RCC 7860 (cell line): ENCODE measurements around the gene FAM89B.

ENCODE experiments used
- DNase-seq: peaks from one replicate; pipeline ENCODE4 v3.0.0-alpha.2; 2015; ENCODE audit warnings: low spot score
- FAIRE-seq: peaks from 2 replicates; lab custom pipeline; 2012; peaks lifted over from hg19 to GRCh38; lab: Jason Lieb, UNC

Gene FAM89B

DNA sequence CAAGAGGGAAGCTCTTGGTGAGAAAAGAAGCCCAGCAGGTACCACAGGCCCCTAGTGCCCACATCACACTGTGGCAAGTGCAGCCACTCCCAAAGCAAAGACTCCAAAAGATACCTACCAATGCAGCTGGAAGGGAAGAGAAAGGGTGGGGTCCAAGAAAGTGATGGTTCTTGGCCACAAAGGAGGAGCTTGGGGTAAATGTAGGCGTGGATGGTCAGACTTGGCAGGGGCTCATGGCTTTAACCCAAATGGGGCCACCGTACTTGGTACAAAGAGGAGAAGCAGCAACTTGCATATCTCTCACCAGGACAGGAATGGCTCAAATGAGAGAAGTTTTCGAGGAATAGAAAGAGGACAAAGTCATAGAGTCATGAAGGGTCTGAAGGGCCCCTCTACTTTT is 36.9 kb downstream of the FAM89B start:
- DNase-seq (no peak), FAIRE-seq (no peak)

DNA sequence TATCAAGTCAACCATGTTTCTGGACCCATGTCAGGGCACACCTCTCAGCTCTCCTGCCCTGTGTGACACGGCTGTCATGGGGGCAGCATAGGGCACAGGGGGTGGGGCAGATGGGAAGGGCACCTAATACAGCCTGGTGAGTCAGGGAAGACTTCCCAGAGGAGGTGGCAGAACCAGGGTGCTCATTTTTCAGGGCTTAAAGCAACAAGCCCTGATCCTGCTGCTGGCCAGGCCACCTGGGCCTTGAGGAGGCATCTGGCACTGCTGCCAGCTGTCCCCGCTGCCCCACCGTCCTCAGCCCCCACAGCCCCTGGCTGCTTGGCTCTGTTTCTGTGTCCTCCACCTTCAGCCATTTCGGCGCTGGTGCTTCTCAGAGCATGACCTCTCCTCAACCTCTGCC is 37.3 kb downstream of the FAM89B start:
- FAIRE-seq = no peak
- no peak for DNase-seq

DNA sequence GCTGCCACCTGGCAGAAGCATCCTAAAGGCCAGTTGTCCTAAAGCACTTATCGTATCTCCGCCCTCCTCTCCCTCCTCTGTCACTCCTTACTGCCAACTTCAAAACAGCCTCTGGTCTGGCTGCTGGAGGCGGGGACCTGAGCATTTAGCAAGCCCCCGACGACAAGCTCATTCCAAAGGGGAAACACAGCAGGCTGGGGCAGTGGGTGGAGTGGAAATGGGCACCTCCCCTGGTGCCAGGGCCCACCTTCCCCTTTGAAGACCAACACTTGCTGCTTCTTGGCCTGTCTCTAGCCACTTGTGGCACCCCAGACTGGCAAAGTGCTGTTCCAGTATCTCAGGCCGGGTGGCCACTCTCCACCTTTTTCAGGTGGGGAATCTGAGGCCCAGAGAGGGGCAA is 38.1 kb downstream of the FAM89B start:
- DNase-seq = no peak
- FAIRE-seq = no peak

DNA sequence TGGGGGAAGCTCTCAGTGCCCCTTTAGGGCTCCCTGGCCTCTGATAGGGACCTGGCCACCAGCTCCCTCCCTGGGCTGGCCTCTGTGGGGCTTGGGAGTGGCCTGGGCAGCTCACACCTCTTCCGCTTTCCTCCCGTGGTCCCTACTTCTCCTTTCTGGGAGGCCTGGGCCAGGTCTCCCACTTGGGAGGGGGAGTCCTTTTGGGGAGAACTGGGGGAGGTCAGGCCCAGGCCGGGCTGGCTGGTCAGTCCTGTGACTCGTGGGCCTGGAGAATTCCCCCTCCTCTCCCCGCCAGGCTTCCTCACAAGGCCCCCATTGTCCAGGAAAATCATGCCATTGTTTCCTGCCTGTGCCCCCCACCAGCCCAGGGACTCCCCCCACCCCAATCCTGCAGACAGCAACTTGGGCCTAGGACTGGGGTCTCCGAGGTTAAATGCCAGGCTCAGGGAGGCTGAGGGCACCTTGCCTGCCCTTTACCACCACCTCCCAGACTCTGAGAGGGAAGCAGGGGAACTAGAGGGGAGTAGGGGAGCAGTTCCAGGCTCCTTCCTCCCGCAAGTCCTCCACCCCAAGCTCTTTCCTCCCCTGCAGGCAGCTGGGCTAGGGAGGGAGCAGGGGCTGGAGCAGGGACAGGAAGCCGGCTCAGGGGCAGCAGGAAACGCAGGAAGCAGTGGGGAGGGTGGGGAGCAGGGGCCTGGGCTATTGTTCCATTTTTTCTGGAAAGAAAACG is 38.9 kb downstream of the FAM89B start:
- DNase-seq (no peak), FAIRE-seq (no peak)

DNA sequence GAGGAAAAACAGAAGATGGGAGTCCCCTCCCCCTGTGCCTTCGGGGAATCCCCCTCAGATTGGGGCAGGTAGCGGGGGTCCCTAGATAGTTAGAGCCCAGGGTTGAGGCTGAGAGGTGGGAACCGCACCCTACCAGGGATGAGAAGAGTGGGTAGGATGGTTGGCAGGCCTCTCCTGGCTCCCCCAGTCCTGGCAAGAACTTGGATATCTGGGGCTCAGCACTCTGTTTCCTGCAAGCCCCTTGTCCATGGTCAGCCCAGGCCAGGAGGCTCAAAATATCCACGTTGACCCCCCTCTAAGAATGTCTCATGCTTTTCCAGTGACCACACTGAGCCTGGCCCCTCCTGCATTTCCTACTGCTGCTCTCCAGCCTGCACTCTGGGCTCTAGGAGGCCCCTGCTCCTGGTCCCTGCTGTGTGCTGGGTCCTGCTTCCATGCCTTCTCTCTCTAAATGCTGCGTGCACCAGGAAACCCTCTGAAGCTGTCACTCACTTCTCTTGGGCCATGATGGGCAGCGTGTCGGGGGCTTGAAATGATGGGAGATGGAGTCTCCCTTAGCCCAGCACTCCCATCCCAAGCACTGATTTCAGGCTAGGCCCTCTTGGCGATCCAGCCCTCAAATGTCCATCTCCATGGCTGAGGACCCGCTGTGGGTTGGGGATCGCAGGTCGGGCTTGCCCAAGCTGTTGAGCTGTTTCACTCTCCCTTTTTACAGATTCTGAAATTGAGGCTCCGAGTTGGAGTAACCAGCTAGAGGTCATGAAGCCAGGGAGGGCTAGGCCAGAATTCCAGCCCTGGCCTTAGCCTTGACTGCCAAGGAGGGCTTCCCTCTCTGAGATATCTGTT is 39.6 kb downstream of the FAM89B start:
- FAIRE-seq (no peak), DNase-seq (no peak)

DNA sequence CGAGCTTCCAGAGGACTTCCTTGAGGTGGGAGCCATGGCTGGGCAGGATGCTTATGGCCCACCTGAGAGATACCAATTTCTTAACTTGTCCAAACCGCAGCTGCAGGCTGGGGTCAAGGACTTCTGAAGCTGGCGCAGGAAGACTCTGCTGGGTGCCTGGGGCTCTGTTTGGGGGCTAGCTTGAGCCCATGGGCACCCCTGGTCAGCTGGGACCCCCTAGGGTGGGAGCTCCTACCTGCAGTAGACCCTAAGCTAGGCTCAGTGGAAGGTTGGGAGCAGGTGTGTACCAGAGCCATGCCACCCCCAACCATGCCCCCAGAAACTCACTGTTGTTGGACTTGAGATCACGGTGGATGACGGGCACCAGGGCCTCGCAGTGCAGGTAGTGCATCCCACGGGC is 40.4 kb downstream of the FAM89B start:
- no peak for FAIRE-seq
- DNase-seq = no peak

DNA sequence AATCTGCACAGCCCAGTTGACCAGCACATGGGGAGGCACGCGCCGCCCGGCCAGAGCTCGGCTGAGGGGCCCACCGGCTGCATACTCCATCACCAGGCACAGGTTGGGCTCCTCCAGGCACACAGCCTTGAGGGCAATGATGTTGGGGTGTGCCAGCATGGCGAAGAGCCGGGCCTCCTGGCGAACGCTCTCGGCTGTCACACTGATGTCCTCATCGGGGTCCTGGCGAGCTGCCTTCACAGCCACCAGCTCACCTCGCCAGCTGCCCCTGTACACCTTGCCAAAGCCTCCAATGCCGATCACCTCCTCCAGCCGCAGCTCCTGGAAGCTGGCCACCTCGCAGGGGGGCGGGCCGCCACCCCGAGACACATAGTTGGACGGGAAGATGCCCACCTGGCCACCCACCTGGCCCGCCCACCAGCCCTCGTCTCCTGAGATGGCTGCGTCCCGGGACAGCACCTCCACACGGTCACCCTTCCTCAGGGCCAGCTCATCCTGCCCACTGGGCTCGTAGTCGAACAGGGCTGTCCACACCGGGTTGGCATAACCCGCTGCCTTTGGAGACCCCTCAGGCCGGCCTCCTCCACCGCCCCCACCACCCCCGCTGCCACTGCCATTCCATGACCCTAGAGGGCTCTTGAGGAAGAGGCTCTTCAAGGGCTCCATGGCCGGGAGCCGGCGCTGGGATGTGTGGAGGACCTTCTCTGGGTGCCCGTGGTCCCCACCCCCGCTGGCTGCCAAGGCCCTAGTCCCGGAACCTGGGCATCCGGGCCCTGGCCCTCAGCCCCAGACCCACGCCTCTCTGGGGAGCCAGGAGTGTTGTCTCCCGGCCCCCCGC is 41.0 kb downstream of the FAM89B start:
- DNase-seq = no peak
- FAIRE-seq = no peak

DNA sequence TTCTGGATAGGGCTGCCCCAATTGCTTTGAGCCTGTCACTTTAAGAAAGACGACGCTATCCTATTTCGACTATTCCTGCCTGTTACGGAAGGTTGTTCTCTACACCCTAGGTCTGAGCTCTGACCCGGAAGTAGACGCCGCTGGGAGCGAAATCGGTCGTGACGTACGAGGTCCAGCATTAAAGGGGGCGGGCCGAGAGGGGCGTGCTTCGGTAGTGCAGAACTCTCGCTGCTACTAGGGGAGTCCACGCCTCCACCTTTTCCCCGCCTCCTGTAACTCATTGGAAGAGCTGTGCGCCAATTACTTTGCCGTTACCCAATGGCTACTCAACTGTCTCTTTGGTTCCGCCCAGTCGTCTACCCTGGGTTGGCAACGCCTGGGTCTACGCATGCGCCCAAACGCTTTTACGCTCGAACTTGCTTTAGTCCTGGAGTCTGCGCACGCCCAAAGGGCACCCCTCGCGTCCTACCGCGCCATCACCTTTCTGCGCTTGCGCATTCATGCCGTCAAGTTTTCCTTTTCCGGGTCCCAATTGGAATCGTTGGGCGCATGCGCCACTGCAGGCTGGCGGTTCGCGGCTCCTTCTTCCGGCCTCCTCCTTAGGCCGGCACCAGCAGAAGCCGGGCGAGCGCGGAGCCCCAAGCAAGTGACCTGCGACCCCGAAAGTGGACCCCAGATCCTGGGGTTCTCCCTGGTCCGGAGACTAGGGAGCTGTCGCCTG is 43.1 kb downstream of the FAM89B start, which contains the start of gene PCNX3:
Gene PCNX3 (plus strand): TSS at position 548 of the 721 bp plus-strand sequence. CDS start 536 bp downstream, outside the sequence.
- DNase-seq (peak; percentile 99), FAIRE-seq (peak; percentile 94)

DNA sequence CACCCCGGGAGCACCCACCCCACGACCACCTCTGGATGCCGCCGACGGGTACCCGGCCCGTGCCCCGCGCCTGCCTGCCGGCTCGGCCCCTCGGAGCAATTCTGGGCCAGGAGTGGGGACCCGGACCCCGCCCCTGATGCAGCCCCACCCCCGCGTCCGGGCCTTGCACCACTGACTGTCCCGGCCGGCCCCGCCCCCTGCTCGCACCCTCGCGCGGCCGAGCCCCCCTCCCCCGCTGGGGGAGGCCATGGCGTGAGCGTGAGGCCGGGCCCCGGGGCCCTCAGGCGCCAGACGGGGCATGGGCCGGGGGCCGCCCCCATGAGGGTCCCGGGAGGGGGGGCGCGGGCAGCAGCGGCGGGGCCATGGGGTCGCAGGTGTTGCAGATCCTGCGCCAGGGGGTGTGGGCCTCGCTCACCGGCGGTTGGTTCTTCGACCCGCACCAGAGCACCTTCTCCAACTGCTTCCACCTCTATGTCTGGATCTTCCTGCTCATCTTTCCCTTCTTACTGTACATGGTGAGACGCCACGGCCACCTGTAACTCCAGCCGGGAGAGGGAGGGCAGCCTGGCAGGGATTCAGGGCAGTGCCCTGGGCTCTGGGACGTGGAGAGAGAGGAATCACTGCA is 43.7 kb downstream of the FAM89B start:
- DNase-seq = peak; percentile 3
- FAIRE-seq = no peak

DNA sequence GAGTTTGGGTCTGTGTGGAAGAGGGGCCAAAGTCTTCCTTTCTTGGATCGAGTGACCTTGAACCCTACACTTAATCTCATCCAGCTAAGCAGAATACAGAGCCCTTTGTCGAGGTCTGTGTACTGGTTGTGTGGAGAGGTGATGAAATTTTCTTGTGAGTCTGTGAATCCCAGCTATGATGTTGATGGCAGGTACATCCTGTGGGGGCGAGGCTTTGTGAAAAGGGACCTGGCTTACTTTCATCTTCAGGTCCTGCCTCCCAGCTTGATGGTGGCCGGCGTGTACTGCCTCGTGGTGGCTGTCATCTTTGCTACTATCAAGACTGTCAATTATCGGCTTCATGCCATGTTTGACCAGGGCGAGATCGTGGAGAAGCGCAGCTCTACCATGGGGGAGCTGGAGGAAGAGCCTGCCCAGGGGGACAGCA is 44.2 kb downstream of the FAM89B start:
- FAIRE-seq = no peak

DNA sequence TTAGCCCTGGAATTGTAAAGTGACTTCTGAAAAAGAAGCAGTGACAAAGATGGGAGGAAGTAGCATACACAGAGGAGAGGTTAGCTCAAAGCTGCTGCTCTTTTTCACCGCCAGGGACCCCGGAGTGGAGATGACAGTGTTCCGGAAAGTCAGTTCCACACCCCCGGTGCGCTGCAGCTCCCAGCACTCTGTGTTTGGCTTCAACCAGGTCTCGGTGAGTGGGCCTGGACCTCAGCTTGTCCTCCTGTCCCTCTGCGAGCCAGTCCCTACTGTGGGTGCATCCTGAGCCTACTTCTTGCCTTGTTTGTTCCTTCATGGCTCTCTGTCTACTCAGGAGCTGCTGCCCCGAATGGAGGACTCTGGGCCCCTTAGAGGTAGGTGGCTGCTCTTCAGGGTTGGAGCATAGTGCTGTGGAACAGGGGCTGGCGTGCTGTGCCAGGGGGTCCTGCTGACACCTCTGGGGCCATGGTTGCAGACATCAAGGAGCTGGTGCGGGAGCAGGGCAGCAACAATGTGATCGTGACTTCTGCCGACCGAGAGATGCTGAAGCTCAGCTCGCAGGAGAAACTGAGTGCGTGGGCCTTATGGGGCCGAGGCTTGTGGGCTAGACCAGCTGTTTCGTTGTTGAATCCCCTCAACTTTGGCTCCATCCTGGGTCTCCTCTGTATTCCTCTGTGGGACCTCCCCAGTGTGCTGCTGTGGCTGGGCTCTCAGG is 45.0 kb downstream of the FAM89B start:
- FAIRE-seq = no peak

More for the DNA sequence above, 44.2 kb downstream of the FAM89B start:
- no peak for DNase-seq

DNA sequence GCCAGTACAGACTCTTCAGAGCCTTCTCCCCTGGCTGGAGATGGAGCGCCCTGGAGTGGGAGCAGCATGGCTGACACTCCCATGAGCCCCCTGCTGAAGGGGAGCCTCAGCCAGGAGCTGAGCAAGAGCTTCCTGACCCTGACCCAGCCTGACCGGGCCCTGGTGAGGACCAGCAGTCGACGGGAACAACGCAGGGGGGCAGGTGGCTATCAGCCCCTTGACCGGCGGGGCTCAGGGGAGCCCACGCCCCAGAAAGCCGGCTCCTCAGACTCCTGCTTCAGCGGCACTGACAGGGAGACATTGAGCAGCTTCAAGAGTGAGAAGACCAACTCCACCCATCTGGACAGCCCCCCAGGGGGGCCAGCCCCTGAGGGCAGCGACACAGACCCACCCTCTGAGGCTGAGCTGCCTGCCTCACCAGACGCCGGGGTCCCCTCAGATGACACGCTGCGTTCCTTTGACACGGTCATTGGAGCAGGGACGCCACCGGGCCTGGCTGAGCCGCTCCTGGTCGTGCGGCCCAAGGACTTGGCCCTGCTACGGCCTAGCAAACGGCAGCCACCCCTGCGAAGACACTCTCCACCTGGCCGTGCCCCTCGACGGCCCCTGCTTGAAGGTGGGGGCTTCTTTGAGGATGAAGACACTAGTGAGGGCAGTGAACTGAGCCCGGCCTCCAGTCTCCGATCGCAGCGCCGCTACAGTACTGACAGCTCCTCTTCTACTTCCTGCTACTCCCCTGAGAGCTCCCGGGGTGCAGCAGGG is 45.8 kb downstream of the FAM89B start:
- DNase-seq (no peak), FAIRE-seq (no peak)

More for the DNA sequence above, 45.0 kb downstream of the FAM89B start:
- DNase-seq = no peak

DNA sequence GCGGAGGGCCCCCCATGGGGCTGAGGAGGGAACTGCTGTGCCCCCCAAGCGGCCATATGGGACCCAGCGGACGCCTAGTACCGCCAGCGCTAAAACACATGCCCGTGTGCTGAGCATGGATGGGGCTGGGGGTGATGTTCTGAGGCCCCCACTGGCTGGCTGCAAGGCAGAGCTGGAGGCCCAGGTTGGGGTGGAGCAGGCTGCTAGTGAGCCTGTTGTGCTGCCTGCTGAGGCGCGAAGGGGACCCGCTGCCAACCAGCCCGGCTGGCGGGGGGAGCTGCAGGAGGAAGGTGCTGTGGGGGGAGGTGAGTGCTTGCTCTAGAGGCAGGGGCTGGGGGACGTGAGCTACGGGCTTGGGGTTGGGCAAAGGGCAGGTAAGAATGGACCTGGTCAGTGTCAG is 46.4 kb downstream of the FAM89B start:
- FAIRE-seq (no peak), DNase-seq (no peak)

DNA sequence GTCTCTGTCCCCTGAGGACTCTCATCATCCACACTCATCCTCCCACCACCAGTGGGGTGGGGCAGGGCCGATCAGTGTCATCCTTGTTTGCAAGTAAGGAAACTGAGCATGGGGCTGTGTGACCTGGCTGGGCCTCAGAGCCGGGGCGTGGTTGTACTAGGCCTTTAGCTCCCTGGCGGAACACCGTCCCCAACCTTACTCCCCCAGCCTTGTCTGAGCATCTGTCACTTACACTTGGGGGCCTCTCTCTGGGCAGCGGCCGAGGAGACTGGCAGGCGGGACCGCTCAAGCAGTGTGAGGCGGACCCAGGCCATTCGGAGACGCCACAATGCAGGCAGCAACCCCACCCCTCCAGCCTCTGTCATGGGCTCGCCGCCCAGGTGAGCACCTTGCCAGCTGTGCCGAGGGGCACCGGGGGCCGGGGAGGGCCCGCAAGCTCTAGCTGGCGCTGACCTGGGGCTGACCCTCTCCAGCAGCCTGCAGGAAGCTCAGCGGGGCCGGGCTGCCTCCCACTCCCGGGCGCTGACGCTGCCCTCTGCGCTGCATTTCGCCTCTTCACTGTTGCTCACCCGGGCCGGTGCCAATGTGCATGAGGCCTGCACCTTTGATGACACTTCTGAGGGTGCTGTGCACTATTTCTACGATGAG is 47.1 kb downstream of the FAM89B start:
- DNase-seq = no peak
- FAIRE-seq = no peak

DNA sequence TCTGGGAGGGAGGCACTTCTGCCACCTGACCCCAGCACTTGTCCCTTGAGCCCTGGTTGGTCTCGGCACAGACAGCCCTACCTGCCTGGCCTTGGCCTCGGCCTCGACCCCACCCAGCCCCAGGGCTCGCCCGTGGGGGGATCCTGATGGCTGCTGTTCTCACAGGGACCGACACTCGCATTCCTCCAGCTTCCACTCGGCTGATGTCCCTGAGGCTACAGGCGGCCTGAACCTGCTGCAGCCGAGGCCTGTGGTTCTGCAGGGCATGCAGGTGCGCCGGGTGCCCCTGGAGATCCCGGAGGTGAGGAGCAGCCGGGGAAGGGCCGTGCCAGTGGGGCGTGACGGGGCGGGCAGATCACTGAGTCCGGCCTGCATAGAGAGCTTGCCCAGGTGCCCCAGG is 48.3 kb downstream of the FAM89B start:
- DNase-seq (no peak), FAIRE-seq (no peak)

DNA sequence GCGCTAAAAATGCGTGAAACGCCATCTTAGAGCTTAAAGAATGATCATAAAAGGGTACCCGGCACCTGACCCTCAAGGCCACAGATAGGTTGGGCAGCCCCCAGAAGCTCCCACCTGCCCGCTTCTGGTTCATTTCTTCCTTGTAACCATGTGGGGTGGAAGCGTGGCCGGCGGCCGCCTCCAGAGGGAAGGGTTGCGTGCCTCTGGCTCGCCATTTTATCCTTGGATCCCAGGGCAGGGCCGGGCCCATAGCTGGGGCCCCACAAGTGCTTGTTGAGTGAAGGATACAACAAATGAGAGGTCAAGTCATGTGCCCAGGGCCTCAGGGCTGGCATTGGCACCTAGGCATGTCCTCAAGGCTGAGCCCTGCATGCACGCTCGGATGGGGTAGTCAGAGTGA is 49.1 kb downstream of the FAM89B start:
- DNase-seq (no peak), FAIRE-seq (no peak)

DNA sequence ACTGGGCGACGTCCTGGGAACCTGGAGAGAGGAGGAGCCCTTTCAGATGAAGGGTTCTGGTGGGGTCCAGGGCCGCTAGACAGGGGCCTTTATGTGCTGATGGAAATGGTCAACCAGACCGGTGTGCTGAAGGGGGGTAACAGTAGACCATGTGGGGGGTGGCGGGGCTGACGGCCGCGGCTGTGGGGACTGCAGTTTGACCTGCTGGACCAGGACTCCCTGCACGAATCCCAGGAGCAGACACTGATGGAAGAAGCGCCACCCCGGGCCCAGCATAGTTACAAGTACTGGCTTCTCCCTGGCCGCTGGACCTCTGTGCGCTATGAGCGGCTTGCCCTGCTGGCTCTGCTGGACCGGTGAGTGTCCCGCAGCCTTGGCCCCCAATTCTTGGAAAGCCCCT is 49.7 kb downstream of the FAM89B start:
- DNase-seq (no peak), FAIRE-seq (no peak)

DNA sequence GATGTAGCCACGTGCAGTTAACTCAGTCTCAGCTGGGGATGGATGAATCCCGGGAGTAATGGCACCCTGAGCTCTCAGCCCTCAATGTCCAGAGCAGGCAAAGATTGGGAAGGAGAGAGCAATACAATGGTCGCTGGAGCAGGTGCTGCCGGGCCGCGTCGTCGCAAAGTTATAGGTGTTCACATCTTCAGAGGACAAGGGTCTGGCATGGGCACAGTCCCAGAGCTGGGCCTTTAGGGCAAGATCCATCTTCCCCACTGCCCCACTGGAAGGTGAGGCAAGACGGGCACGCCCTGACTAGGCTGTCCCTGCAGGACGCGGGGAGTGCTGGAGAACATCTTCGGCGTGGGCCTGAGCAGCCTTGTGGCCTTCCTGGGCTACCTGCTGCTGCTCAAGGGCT is 50.8 kb downstream of the FAM89B start:
- no peak for FAIRE-seq
- no peak for DNase-seq
